HPDE6-E6E7 (cell line): ENCODE measurements around the gene COL4A3.
"Not testable (repeated sequence)": the region's sequence is repeated elsewhere in the genome, so short reads cannot be mapped to it uniquely, and the experiment has no call there.

Experiments used
- DNase-seq: peaks from one replicate; pipeline ENCODE4 v3.0.0; 2011; ENCODE audit warnings: missing footprints; ENCODE audit errors: extremely low spot score

COL4A3 gene

DNA sequence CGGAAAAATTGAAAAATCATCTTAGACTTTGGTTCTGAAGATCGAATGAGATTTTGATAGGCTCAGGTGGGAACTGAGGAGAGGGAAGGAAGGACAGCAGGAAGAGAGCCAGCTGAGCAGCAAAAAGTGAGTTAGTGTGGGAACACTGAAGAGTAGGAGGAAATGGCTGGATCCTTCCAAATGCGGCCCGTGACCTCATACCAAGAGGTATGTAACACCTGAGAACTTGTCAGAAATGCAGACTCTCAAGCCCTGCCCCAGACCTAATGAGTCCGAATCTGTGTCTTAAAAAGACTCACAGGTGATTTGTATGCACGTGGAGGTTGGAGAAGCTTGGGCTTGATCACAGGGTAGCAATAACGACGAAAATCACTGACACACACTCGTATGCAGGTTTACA is 42.0 kb downstream of the COL4A3 start:
- DNase-seq: no peak

DNA sequence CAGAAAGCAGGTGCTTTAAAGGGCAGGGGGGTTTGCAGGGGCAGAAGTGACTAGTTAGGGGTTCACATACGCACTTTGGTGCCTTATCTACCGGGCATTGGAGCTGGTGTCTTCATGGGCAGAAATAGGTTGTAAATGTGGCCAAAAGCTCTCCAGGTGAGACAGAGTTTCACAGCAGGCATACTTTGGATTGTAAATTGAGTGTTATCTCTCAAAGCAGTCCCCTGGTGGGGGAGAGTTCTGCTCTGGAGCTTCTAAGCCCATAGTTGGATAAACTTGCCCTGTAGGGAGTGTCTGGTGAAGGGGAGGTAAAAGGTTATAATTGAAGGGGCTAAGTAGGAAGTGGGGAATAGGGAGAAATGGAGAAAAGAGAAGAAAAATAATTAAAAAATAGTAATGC is 43.1 kb downstream of the COL4A3 start:
- no peak for DNase-seq

DNA sequence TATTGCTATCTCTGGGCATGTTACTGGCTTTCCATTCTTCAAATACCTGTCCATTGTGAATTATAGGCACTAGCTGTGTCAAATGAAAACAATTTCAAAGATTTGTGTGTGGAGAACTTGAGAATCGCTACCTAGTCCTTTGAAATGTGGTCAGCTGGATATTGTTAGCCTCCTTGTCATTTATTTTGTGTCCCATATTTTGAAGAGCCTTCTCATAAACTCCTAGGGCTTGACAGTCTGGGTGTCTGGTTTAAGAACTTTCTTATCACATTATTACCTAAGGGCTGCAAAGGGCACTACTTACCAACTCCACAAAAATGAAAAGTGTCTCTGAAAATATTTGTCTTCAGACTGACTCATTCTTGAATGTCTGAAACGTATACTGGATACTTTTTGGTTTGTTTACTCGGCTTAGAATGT is 50.2 kb downstream of the COL4A3 start:
- DNase-seq: no peak

DNA sequence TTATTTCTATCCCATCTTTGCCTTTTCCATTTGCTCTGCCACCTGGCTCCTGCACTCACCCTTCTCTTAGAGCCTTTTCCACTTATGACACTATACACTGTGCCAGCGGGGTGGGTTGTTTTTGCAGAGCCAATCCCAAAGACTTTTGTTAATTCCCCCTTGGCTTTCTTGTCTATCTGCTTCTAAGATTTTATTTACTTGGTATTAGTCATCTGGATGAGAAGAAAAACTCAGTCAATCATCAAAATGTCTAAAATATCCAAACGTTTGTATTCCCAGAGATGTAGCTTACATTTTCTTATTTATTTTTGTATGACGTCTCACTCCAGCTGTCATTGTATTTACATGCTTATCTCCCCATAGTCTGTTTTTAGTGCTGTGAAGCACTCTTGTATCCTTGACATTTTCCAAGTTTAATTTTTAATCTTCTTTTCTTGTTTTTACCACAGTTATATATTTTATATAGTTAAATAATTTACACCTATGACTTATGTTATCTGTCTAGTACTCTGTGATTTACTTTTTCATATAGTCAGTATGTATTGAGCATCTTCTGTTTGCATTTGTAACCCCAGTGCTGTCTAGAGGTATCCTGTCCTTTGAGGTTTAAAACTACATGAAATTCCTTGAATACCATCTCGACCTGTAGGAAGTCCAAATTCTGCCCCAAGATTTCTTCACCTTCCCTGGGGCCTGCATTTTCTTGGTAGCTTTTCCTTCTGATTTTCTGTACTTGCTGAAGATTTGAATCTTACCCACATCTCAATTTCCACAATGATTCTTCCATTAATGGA is 55.1 kb downstream of the COL4A3 start:
- no peak for DNase-seq

DNA sequence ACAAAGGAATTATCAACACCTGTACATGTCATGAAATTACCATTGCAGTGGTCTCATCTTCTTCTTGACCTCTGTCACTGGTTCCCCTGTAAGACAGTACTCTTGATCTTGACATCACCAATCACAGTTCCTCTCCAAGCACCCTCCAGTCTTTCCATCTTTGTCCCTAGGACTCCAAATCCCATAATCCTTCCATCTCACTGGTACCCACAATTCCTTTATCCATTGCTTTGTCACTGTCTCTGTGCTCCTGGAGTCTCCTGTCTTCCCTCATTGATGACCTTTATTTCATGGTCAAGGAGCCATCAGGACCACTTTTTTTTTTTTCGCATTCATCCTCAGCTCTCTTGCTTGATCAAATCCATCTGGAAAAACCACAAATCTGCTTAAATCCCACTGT is 56.7 kb downstream of the COL4A3 start:
- no peak for DNase-seq

DNA sequence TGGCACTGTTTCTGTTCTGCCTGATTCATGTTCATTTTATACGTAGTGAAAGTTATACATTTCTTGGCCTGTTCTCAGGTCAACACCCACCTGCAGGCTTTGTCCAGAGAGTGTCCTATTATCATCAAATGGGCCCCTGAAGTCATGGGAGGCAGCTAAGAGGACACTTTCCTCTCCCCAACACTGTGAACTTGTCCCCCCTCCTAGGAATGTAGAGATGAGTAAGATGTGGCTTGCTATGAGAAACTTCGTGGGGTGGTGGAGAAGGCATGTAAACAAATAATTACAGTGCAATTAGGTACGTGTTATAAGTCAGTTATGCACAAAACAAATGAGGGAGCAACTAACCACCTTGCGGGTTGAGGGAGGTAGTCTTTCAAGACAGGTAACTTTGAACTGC is 57.9 kb downstream of the COL4A3 start:
- no peak for DNase-seq

DNA sequence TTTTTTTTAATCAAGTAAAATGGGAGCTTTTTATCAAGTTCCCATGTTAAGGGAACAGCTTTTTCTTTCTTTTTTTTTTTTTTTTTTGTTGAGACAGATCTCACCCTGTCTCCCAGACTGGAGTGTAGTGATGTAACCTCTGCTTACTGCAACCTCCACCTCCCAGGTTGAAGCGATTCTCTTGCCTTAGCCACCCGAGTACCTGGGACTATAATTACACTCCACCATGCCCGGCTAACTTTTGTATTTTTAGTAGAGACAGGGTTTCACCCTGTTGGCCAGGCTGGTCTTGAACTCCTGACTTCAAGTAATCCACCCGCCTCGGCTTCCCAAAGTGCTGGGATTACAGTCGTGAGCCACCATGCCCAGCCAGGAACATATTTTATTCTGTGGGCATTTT is 61.2 kb downstream of the COL4A3 start:
- DNase-seq: not testable (repeated sequence)

DNA sequence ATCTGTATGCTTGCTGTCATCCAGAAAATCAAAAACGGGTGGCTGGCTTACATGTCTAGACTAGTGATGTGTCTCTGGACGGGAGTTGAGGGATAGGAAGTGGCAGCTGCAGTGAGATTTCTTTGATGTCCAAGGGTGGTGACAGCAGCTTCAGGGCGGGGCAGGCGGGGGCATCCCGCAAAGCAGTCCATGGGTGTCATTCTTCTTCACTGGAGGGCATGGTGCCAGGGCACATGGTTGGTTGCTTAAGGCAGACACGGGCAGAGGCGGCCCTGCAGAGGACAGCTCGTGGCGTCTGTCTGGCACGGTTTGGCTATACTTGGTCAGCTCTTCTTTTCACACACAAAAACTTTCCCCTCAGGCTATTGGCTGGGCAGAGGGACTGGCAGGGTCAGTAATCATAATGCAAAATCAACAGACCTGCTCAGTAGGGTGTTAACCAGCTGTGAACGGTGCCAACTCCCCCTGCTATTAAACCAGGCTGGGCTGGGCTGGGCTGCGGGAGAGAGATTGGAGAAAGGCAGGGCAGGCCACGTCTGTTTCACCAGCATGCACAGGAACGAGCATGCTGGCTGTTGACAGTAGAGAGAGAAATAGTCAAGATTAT is 63.7 kb downstream of the COL4A3 start:
- DNase-seq: peak; percentile 10

DNA sequence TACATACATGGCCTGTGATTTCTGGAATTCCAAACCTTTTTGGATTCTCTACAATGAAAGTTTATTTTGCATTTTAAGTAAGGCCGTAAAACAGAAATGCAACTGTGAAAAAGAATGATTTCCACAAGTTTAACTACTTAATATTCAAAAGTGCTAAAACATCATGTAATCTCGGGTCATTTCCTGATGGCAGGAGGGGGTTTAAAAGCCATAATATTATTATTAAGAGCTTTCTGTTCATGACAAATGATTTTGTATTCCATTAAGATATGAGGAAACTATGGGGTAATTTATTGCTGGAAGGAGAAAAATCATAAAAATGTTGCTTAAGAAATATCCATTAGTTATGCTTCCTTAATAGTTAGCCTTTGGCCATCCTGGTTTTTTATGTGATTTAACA is 65.7 kb downstream of the COL4A3 start:
- no peak for DNase-seq

DNA sequence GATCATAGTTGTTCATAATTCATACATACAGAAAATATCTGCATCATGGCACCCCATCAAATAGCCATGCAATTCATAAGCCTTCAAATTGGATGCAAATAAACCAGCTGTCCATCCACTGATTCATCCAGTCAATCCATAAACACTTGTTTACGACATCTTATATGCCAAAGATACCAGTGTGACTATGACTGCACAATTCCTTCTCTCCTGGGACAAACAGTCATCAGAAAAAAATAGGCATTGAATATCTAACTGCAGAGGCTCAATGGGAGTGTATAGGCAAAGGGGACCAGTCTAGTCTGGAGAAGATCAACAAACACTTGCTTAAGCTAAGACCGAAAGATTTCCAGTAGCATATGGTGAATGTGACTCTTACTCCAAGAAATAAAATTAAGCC is 70.0 kb downstream of the COL4A3 start:
- DNase-seq: no peak

DNA sequence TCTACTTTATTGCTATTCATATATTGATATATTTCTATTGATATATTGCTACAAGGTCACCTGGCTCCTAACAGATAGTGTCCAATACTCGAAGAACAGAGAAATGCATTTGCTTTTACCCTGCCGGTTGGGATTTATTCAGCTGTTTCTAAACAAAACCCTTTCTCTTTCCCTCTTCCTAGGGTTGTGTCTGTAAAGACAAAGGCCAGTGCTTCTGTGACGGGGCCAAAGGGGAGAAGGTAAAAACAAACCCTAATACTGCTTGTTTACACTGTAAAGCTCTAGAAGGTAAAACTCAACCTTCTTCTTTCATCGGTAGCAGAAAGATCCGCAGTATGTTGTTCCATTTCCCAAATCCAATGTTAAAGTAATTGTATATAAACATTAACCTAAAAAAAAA is 73.4 kb downstream of the COL4A3 start:
- no peak for DNase-seq

DNA sequence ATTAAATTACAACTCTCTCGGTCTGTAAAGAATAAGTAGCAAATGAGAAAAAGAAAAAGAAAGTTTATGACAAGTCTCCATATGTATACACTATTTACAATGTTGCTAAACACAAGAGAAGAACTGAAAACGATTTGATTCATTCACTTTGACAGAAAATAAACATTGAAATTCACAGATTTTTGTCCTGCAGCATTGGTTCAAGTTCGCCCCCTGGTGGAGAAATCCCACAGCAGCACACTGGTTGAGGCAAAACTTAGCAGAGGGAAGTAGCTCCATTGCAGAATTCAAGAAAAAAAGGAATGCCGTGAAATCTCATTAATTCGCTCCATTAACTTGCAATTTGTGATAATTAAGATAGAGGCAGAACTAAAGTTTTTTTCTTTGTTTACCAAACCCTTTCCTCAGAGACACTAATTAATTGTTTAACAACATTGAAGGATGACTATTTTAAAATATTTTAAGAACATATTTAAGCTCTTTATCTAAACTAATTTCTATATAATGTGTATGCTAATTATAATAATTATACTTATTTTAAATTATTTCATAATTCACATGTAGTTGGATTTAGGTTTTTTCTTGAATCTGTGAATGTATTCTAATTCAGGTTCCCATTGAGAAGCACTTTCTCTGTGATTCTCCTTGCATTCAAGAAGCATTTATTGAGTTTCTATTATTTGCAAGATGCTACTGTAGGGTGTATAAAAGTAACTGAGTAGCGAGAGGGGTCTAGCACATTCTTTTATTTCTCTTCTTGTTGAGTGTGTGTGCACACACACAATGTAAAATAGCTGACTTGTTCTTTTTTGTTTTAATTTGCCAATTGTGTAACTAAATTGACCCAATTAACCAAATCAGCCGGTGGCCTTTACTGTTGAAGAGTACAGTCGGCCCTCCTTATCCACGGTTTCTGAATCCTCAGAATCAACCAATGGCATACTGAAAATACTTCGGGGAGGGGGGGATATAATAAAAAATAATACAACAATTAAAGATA is 74.1 kb downstream of the COL4A3 start:
- peak; percentile 31 for DNase-seq

DNA sequence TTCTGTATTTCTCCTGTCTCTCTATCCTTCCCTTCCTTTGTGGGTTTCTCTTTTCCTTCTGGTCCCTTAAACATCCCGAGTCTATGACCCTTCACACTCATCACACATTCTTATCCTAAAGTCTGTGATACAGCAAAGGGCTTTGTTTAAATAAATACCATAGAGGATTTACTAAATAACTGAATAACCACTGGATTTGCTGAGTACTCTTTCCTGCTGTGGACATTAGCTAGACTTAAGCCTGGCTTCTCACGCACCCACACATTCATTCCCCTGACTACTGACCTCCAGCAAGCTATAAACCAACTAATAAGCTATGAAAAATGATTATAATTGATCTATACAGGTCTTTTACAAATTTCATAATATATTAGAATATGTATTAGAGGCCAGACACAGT is 76.6 kb downstream of the COL4A3 start:
- no peak for DNase-seq

DNA sequence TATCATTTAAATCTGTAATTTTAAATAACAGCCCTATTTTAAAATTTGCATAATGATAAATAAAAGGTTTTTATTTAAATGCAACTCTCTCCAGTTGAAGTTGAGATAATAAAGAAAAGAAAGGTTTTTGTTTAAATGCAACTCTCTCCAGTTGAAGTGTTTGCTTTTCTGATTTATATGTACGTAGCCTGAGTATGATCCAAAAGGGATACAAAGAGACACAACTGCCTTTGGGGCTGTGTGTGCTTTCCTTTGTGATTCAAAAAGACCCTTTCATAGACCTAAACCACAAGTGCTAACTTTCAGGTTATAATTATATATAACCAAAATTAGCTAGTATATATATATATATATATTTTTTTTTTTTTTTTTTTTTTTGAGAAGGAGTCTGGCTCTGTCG is 84.5 kb downstream of the COL4A3 start:
- no peak for DNase-seq

DNA sequence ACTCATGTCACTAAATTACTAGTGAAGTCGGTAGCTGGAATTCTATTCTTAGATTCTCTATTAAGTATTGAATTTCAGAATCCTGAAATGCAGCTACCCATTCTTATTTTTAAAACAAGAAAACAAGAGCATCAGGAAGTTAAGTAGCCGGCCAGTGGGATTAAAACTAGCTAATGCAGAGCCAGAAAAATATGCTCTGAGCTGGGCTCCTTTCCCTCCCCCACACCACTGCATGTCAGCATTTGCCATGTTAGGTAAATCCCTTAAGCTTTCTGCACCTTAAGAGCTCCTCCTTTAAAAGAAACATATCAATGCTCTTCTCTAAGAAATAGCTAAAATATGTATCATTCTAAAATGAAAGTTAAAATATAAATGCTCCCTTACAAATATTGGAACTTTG is 88.4 kb downstream of the COL4A3 start:
- DNase-seq: no peak

DNA sequence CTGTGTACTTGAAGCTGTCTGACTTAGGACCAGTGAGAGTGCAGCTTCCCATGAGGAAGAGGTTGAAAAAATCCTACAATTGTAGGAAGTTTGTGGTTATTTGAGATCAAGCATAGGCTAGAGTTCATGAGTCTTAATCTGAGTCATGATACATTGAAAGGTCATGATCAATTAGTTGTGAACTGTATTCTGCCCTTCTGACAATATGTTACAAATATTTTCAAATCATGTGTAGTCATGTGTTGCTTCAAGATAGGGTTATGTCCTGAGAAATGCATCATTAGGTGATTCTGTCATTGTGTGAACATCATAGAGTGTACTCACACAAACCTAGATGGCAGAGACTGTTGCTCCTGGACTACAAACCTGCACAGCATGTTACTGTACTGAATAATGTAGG is 92.2 kb downstream of the COL4A3 start:
- no peak for DNase-seq

DNA sequence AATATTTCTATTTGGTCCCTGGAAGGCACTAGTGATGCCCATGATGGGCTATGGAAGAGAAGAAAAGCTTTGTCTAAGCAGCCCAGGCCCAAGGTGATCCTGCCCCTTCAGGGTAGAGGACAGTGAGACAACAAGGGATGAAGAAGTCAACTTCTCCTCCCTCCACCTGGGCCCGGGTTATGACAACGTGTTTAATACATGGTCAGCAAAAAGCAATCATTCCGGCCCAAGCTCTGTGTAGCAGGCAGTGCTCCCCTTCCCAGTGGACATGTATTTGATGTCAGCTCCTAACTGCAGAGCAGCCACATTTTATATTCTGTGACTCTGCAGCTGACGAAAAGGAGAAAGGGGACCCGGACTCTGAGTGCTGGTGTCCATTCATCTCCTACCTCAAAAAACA is 93.4 kb downstream of the COL4A3 start:
- DNase-seq: no peak

DNA sequence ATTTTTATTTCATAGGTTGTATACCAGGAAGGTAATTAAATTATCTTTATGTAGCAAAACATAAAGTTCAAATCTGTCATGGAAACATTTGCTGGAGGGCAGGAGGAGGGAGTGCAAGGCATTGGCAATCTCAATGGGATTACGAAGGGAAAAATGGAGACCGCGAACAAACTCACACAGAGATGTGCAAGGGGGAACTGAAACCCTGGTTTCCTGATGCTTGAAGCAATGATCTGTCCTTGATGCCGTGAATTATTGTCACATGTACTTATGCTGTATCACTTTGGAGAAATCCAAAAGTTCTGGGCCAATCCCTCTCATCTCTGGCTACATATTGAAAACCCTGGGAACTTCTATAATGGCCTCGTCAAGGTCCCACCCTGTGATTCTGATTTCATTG is 95.6 kb downstream of the COL4A3 start:
- DNase-seq: no peak

DNA sequence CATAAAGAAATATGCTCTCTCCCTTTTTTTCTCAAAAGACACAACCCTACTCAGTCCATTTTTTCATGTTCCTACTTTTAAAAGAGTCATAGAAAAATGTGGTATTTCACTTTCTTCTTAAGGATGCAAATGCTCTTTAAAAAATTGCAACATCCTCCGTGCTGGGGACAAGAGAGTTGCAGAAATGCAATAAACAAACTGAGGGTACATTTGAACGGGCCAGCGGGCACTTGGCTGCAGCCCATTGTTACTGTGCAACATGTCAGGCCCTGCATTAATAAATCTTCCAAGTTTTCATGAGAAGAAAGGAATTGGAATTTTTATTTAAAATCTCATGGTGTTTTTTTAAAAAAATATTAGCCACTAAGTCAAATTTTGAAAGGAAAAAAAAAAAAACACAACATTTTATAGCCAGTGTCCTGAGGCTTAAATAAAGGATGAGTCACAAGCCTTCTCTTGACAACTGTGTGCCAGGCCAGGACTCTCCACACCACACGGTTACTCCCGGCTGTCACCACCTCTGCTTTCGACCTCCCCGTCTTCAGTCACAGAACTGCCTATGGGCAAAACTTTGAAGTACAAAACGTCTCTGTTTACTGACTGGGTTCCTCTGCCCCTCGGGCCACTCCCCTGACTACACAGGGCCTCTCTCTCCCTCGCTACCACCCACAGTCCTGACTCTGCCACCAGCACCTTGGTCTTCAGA is 103.1 kb downstream of the COL4A3 start:
- DNase-seq: no peak

DNA sequence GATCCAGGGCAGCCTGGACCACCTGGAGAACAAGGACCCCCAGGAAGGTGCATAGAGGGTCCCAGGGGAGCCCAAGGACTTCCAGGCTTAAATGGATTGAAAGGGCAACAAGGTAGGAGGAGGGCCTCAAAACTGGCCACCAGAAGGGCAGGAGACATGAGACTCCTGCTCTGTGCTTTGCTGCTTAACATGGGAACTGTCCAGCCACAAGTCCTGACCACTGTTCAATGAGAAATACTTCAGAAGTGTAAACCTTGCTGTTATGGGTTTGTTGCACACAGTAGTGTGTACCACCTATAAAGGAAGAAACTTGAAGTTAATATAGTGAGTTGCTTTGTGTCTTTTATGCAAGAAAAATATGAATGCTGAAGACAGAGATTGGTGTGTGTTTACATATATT is 116.5 kb downstream of the COL4A3 start:
- DNase-seq: no peak

DNA sequence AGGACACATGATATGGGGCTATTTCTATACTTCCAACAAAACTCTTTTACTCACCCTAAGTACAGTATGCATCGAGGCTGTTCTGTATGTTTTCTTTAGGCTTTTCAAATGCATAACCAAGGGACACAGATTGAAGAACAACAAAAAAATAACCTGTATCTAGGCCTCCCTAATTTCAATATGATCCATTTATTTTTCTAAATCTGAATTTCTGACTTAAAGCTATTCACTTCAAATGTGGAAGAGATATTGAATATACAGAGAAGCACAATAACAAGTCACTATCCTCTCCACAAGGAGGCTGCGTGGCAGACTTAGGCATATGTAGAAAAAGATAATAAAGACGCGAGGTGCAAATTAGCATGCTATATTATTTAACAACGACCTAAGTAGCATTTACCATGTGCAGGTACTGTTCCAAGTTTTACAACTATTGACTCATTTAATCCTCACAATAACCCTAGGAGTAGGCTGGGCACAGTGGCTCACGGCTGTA is 121.4 kb downstream of the COL4A3 start:
- DNase-seq: no peak

DNA sequence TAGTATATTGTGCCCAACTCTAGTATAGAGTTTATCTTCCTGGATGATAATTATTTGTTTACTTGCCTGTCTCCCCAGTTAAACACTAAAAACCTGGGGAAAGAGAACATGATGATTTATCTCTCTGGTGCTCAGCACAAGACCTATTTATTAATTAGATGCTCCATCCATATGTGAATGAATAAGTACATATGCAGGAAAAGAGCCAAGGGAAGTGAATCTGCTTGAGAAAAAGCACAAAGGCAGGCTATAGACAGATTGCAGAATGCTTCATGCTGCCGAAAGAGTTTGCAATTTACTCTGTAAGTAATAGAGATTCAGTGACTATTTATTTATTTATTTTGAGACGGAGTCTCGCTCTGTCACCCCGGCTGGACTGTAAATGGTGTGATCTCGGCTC is 123.3 kb downstream of the COL4A3 start:
- no peak for DNase-seq
